NCI-H1105 (cell line): ENCODE measurements around the gene MMRN2.
"Not testable (repeated sequence)": the region's sequence is repeated elsewhere in the genome, so short reads cannot be mapped to it uniquely, and the experiment has no call there.

Experiments
- DNase-seq: peaks from one replicate; lab custom pipeline; 2025; lab: John Stamatoyannopoulos, UW

Gene MMRN2

DNA sequence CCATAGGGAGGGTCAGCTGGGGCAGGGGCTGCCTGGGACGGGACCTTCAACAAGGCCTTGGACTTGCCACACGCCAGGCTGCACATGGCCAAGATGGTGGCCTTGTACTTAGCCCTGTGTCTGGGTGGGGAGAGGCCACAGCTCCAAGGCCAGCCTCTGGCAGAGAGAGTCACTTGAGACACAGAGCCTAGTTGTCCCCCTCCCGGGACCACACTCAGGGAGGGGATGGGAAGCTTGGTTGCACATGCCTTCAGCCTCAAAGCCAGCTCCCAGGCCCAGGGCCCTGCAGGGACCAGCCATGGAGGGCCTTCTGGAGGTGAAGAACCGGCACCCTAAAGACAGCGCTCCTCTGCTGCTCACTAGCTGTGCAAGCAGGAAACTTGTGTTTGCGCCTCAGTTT, 16.7 kb downstream of the MMRN2 start:
- DNase-seq = no peak

DNA sequence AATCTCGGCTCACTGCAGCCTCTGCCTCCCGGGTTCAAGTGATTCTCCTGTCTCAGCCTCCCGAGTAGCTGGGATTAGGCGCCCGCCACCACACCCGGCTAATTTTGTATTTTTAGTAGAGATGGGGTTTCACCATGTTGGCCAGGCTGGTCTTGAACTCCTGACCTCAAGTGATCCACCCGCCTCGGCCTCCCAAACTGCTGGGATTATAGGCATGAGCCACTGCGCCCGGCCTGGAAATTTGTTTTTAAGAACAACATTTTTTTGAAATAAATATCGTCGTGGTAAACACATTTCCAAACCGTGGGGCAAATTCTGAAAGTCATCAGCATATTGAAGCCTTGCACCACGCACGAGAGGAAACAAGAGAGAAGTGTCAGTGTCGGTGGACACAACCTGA, 17.3 kb downstream of the MMRN2 start:
- DNase-seq = not testable (repeated sequence)

DNA sequence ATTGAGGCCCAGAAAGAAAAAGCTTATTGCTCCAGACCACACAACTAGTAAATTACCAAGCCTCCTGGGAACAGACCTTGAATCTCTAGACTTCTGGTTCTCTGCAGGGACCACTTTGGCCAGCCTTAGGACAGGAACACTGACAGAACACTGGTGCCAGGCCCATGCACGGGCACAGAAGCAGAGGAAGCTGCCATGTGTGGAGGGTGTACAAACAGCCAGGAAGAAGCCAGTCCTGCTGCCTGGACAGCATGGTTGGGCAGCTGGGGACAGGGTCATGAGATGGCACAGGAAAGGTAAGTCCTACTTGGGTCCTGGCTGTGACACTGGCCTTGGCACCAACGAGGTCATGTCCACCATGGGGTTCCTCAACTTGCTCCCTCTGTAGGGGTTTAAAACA, 19.2 kb downstream of the MMRN2 start:
- DNase-seq = no peak

DNA sequence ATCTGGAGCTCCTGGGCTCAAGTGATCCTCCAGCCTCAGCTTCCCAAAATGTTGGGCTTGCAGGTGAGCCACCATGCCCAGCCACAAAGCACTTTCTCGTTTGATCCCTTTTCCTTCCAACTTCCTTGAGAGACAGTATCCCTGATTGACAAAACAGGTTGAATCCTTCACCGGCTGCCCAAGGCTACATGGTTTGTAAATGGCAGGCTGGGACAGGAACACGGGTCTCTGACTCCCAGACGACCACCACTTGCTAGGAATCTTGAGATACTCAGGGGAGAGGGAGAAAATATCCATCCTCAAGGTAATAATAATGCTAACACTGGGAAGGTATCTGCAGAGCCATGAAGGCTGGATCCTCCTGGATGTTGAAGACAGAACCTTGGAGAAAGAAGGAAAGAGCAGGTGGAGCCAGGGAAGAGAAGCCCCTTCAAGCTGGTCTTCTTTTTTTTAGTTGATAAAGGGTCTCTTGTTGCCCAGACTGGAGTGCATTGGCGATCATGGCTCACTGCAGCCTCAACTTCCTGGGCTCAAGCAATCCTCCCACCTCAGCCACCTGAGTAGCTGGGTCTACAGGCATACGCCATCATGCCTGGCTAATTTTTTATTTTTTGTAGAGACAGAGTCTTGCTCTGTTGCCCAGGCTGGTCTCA, 19.8 kb downstream of the MMRN2 start:
- DNase-seq = no peak

DNA sequence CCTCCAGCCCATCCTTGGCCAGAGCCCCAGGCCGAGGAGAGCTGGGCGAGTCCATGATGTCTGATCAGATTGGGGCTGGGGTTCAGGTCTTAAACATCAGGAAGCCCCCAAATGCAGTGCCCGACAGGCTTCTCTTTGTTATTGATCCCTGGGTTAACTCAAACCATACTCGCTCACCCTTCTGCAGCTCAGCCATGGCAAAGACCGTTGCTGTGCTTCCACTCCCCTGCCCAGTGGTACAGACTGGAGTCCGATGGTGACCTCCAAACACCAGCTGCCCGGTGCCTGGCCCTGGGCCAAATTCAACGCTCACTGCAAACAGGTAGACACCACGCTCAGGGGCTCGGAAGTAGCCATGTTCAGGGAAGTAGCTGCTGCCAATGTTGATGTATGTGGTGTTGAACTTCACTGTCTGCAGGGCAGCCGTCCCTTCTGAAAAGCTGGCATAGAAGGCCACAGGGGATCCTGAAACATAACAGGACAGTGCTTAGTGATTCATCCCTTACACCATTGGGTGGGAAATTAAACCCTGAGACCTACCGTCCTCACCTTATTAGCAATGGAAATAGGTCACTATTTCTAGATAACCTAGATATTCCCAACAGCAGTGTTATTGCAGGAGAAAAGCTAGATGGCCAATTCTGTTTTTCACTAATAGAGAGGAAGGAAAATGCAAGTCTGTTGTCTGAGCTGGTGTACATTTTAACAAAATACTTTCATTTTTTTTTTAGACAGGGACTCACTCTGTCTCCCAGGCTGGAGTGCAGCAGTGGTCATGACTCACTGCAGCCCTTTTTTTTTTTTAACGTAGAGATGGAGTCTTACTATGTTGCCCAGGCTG, 20.5 kb downstream of the MMRN2 start:
- no peak for DNase-seq

DNA sequence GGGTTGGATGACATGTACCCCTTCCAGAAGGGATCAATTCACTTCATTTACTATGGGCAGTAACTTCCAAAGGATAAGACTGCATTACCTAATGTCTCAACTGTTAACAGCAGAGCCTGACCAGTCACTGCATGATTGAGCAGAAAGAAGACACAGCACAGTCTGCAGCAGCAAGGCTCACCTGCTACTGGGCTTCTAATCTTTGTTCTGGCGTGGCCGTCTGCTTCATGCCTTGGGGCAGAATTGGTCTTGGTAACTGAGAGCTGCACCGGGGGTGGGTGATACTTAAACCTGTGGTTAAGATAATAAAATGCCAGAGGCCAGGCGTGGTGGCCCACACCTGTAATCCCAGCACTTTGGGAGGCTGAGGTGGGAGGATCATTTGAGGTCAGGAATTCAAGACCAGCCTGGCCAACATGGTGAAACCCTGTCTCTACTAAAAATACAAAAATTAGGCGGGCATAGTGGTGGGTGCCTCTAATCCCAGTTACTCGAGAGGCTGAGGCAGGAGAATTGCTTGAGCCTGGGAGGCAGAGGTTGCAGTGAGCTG, 23.2 kb downstream of the MMRN2 start:
- not testable (repeated sequence) for DNase-seq

DNA sequence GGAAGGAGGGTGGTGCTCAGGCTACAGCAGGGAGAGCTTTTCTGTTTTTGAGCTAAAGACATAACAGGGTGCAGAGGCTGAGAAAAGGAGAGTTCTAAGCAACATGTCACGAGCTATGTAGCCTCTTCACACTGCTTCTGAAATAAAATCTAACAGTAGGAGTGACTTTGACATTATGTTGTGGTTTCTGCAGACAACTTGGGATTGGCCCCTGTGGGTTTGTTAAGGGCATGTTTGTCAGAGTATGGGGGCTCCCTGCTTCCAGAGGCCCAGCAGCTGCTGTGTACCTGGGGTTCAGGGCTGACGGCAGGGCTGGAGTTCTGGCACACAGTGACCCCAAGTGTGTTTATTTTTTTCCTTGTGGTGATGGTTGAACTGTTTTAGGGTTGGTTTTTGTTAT, 24.7 kb downstream of the MMRN2 start:
- no peak for DNase-seq

DNA sequence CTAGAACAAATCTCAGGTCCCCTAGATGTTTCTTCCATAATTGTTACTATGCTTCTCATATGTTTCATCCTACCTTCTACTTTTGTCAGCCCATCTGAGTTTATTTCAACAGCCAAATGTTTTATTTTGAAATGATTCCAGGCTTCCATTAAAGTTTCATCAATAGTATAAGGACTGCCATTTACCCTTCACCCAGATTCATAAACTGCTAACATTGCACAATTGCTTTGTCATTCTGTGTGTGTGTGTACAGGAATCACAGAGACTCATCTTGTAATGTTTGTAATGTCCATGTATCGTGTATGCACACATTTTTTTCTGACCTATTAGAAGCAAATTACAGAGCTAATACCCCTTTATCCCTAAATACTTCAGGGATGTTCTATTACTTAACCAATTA, 25.5 kb downstream of the MMRN2 start:
- no peak for DNase-seq

DNA sequence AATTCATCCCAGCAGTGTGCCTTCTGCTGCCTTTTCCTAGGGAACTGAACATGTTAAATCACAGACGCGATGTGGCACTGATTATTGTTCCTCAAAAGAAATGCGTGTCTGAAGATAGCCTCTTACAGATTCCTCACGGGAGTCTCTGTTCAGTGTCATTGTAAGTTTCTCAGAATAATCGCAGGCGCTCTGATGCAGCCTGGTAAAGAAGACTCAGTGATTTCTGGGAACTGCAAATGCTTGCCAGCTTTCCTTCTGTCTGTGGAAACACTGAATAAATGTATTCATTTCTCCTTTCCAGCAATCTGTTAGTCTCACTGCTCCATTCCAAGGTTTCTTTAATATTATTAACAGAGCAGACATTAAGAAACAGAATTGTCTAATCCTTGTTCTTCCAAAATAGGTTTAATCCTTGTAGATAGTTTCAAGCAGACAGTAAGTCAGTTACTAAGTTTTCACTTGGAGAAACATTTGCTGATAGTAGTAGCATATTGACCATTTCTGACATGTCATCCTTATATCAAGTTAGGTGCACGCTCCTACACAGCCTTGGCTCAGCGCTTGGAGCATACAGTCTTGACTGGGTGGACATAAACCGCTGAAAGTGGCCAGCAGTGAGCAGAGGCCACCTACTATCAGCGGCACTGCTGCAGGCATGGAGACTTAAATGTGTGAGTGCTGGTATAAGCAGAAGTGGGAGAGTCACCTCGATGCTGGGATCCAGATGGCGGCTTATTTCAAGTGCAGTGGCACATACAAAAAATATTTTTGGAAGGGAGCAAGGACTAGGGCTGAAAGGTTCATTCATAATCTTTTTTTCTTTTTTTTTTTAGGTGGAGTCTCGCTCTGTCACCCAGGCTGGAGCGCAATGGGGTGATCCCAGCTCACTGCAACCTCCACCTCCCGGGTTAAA, 27.7 kb downstream of the MMRN2 start:
- no peak for DNase-seq

GRCh38 chr10:86922553-86922961, 34.9 kb downstream of the MMRN2 start:
- no peak for DNase-seq

GRCh38 chr10:86918022-86918471, 39.4 kb downstream of the MMRN2 start:
- no peak for DNase-seq

GRCh38 chr10:86914734-86915133, 42.7 kb downstream of the MMRN2 start:
- no peak for DNase-seq

- no peak for DNase-seq
These were observed 52.0 kb downstream of the MMRN2 start for GRCh38 chr10:86905429-86905828.

DNA sequence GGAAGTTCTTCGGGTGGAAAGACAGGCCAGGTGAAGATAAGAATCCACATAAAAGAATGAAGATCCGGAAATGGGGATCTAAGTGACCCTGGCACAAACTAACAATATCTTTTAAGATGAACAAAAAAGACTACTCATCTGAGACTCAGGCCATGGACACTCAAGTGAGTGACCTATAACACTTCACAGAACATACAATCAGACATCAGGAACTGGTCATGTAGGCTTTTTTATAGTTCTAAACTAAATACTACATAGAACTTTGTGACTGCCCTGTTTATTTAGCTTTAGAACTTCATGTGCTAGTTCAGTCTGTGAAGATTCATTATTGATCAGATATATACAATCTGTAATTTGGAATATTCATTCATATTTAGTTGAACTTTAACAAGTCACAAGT, 52.8 kb downstream of the MMRN2 start:
- no peak for DNase-seq

GRCh38 chr10:86900955-86901354, 56.5 kb downstream of the MMRN2 start:
- no peak for DNase-seq

- DNase-seq = peak; percentile 2
These were observed 57.6 kb downstream of the MMRN2 start for GRCh38 chr10:86899670-86900276.

DNA sequence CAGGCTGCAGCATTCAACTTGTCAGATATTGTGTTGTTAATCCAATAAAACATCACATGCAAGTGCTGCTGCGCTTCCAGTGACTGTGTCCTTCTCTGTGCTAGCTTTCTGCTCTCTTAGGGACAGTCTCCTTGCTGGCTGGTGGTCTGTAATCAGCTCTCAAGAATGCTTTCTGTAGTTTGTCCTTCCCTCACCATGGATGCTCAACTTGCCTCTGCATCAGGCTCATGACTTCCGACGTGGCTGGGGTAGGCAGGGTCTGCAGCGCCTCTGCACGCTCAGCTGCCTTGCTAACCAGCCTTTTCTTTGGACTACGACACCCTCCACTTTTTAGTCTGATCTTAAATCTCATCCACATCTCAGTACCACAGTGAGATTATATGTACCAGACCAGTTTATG, 58.3 kb downstream of the MMRN2 start:
- DNase-seq = no peak

DNA sequence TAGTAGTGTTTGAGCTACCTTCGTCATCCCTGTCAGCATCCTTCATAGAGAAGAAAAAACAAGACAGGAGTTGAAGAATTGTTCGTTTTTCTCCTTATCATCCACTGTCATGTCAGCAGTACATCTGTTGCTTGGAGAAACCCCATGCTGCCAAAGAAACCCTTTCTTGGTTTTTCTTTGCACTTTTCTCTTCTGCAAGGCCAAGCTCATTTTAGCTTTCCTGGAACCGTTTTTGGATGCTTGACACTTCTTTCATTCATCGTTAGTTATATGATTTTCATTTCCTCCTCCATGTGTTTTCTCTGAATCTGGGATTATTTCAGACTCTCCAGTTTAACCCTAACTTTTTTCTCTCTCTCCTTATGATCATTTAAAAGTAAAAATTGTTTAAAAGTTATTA, 58.9 kb downstream of the MMRN2 start:
- DNase-seq = no peak

GRCh38 chr10:86889997-86890396, 67.4 kb downstream of the MMRN2 start:
- no peak for DNase-seq

DNA sequence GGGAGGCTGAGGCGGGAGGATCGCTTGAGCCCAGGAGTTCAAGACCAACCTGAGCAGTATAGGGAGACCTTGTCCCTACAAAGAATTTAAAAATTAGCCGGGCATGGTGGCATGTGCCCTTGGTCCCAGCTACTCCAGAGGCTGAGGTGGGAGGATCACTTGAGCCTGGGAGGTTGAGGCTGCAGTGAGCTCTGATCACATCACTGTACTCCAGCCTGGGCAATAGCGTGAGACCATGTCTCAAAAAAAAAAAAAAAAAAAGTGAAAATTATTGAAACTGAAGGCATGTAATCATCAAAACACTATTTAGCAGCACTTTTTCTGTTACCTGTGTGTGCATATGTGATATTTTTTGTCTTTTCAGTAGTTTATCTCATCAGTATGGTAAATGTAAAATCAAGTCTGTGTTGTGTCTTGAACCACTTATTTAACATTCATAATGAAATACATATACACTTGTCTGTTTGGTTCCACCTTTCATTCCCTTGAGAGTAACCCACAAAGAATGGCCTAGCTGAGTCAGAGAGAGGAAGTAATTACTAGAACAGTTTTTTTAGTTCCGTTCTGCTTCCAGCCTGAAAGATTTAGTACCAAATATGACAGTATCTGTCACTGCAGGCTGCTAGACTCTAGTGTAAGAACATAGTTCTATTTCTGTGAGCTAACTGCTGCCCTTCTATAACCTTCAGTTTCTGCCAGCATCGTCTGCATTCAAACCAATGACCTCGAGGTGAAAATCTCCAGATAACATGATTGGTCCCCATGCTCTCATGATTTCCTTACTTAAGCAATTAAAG, 68.6 kb downstream of the MMRN2 start:
- DNase-seq = no peak
